A549 (cell line): ENCODE measurements around the gene RPL39L. TPM values are rescaled to one million over a fixed set of nuclear protein-coding genes. Genes with fewer than 3 reads are reported as not detected.

Experiments
- ATAC-seq, 2 experiments: fragments of 200-7000 bp in 1 of 2; fragments of >200 bp in 1 of 2; cut with Nextera tagmentation in 1 of 2; cut with Tn5 transposase in 1 of 2; 3 replicates each; pipeline versions ENCODE4 v1.8.0 to v1.9.1; 2018 to 2020; ENCODE audit warnings: mild to moderate bottlenecking in 1 of 2, moderate library complexity in 1 of 2
- CTCF ChIA-PET: fragments of 300-600 bp; sonication (Branson Sonifier 250); formaldehyde crosslinking; extraction: SDS; loops from one replicate; lab custom pipeline; 2021; ENCODE audit warnings: antibody characterized with exemption, inconsistent platforms; lab: Yijun Ruan, JAX
- POLR2A ChIA-PET: fragments of 350-600 bp; formaldehyde crosslinking; extraction: SDS; loops from one replicate; lab custom pipeline; 2021; ENCODE audit warnings: antibody characterized with exemption, inconsistent platforms; lab: Yijun Ruan, JAX
- DNase-seq, 2 experiments: peaks; one replicate each; pipeline versions ENCODE4 v3.0.0 to v3.0.0-alpha.2; 2011 to 2016; ENCODE audit warnings: low read depth in 1 of 2, low spot score in 1 of 2
- FAIRE-seq: peaks from 2 replicates; lab custom pipeline; 2011; peaks lifted over from hg19 to GRCh38; lab: Jason Lieb, UNC
- H3K27ac ChIP-seq, 2 experiments: fragments of >200 bp; sonication (Bioruptor Twin); formaldehyde crosslinking; 3 replicates each; pipeline ENCODE4 v1.5.1; 2016 to 2017
- H3K4me1 ChIP-seq: fragments of >200 bp; sonication (Bioruptor Twin); formaldehyde crosslinking; 3 replicates; pipeline ENCODE4 v1.6.1; 2016
- H3K4me2 ChIP-seq: fragments of >200 bp; sonication (Bioruptor Twin); formaldehyde crosslinking; 3 replicates; pipeline ENCODE4 v1.6.1; 2016
- H3K4me3 ChIP-seq: fragments of >200 bp; sonication (Bioruptor Twin); formaldehyde crosslinking; 3 replicates; pipeline ENCODE4 v1.5.1; 2016
- H3K9me3 ChIP-seq: fragments of >200 bp; sonication (Bioruptor Twin); formaldehyde crosslinking; 3 replicates; pipeline ENCODE4 v1.6.1; 2016
- ATOH8 ChIP-seq: fragments of 250-450 bp; sonication (Bioruptor Pico); IDR thresholded peaks from 2 replicates; pipeline ENCODE4 v1.5.0; 2020; ENCODE audit warnings: low read depth, mild to moderate bottlenecking, moderate library complexity
- CBX2 ChIP-seq: fragments of 200-600 bp; sonication (generic); IDR thresholded peaks from 2 replicates; pipeline ENCODE4 v1.6.1; 2016; ENCODE audit warnings: low read depth, mild to moderate bottlenecking, borderline replicate concordance
- CHD2 ChIP-seq: fragments of 150-350 bp; IDR thresholded peaks from 2 replicates; pipeline ENCODE4 v1.6.1; 2014; ENCODE audit warnings: low read length; ENCODE audit not compliant: partially characterized antibody
- CHD4 ChIP-seq: fragments of 200-600 bp; sonication (generic); IDR thresholded peaks from 2 replicates; pipeline ENCODE4 v1.6.1; 2016; ENCODE audit warnings: antibody characterized with exemption, mild to moderate bottlenecking, borderline replicate concordance
- EHF ChIP-seq: fragments of 250-450 bp; sonication (Bioruptor Pico); IDR thresholded peaks from 2 replicates; pipeline ENCODE4 v1.5.0; 2020; ENCODE audit warnings: mild to moderate bottlenecking
- EHMT2 ChIP-seq: fragments of 200-600 bp; sonication (generic); IDR thresholded peaks from 2 replicates; pipeline ENCODE4 v1.6.1; 2016; ENCODE audit warnings: antibody characterized with exemption, low read depth, mild to moderate bottlenecking, moderate library complexity
- EP300 ChIP-seq, 2 experiments: fragments of >200 bp; sonication (Bioruptor Twin); formaldehyde crosslinking; IDR thresholded peaks; 2 replicates in 1 of 2; 3 replicates in 1 of 2; pipeline ENCODE4 v1.6.1; 2016 to 2017
- ESRRA ChIP-seq: fragments of 150-350 bp; IDR thresholded peaks from 2 replicates; pipeline ENCODE4 v1.6.1; 2014; ENCODE audit warnings: mild to moderate bottlenecking, low read length, borderline replicate concordance
- FOSB ChIP-seq: fragments of 250-450 bp; sonication (Bioruptor Pico); IDR thresholded peaks from 2 replicates; pipeline ENCODE4 v1.5.0; 2020; ENCODE audit warnings: mild to moderate bottlenecking, moderate library complexity
- FOXS1 ChIP-seq: fragments of 250-450 bp; sonication (Bioruptor Pico); IDR thresholded peaks from 2 replicates; pipeline ENCODE4 v1.5.0; 2020; ENCODE audit warnings: mild to moderate bottlenecking, moderate library complexity
- GATA3 ChIP-seq: IDR thresholded peaks from 2 replicates; pipeline ENCODE4 v1.6.1; 2012; ENCODE audit warnings: borderline replicate concordance
- HDAC2 ChIP-seq: fragments of 200-600 bp; sonication (generic); IDR thresholded peaks from 2 replicates; pipeline ENCODE4 v1.6.1; 2016
- HOXA7 ChIP-seq: fragments of 250-450 bp; sonication (Bioruptor Pico); IDR thresholded peaks from 2 replicates; pipeline ENCODE4 v1.5.0; 2020; ENCODE audit warnings: mild to moderate bottlenecking, moderate library complexity
- HOXB5 ChIP-seq: fragments of 250-450 bp; sonication (Bioruptor Pico); IDR thresholded peaks from 2 replicates; pipeline ENCODE4 v1.5.0; 2020; ENCODE audit warnings: mild to moderate bottlenecking, moderate library complexity
- JUN ChIP-seq, 2 experiments: fragments of >200 bp; sonication (Bioruptor Twin); formaldehyde crosslinking; IDR thresholded peaks; 2 replicates in 1 of 2; 3 replicates in 1 of 2; pipeline ENCODE4 v1.6.1; 2016 to 2017
- JUNB ChIP-seq: fragments of >200 bp; sonication (Bioruptor Twin); formaldehyde crosslinking; IDR thresholded peaks from 2 replicates; pipeline ENCODE4 v1.6.1; 2016
- KDM5A ChIP-seq: fragments of 200-600 bp; sonication (generic); IDR thresholded peaks from 2 replicates; pipeline ENCODE4 v1.6.1; 2016; ENCODE audit warnings: antibody characterized with exemption, mild to moderate bottlenecking
- MAX ChIP-seq: IDR thresholded peaks from 2 replicates; pipeline ENCODE4 v1.6.1; 2012
- MYC ChIP-seq: IDR thresholded peaks from 2 replicates; pipeline ENCODE4 v1.6.1; 2012; ENCODE audit warnings: mild to moderate bottlenecking, inconsistent platforms, low read length, improper control_type of control experiment, borderline replicate concordance
- NFE2L2 ChIP-seq: fragments of 150-350 bp; conservative IDR thresholded peaks from 2 replicates; pipeline ENCODE4 v1.6.1; 2014; ENCODE audit warnings: low read length
- NPAS2 ChIP-seq: fragments of 250-450 bp; sonication (Bioruptor Pico); IDR thresholded peaks from 2 replicates; pipeline ENCODE4 v1.8.0; 2022; ENCODE audit warnings: mild to moderate bottlenecking, moderate library complexity, borderline replicate concordance
- NR3C1 ChIP-seq: fragments of >200 bp; sonication (Bioruptor Twin); formaldehyde crosslinking; IDR thresholded peaks from 3 replicates; pipeline ENCODE4 v1.6.1; 2017
- PBX3 ChIP-seq: IDR thresholded peaks from 2 replicates; pipeline ENCODE4 v1.6.1; 2012
- PHF8 ChIP-seq: fragments of 200-600 bp; sonication (generic); IDR thresholded peaks from 2 replicates; pipeline ENCODE4 v1.6.1; 2016; ENCODE audit warnings: low read depth, mild to moderate bottlenecking, antibody characterized with exemption, moderate library complexity, borderline replicate concordance
- POLR2AphosphoS2 ChIP-seq: conservative IDR thresholded peaks from 2 replicates; pipeline ENCODE4 v1.6.1; 2012; ENCODE audit warnings: low read length, improper control_type of control experiment, inconsistent platforms
- RCOR1 ChIP-seq: fragments of 150-350 bp; IDR thresholded peaks from 2 replicates; pipeline ENCODE4 v1.6.1; 2014; ENCODE audit warnings: antibody characterized with exemption, low read length, low read depth
- REST ChIP-seq: fragments of 200-600 bp; sonication (generic); IDR thresholded peaks from 2 replicates; pipeline ENCODE4 v1.6.1; 2016; ENCODE audit warnings: antibody characterized with exemption, mild to moderate bottlenecking, moderate library complexity
- RNF2 ChIP-seq: fragments of 200-600 bp; sonication (generic); IDR thresholded peaks from 2 replicates; pipeline ENCODE4 v1.6.1; 2016; ENCODE audit warnings: low read depth, mild to moderate bottlenecking, antibody characterized with exemption, moderate library complexity, borderline replicate concordance
- SMC3 ChIP-seq: fragments of >200 bp; sonication (Bioruptor Twin); formaldehyde crosslinking; IDR thresholded peaks from 3 replicates; pipeline ENCODE4 v1.6.1; 2018; ENCODE audit warnings: inconsistent platforms
- USF2 ChIP-seq: fragments of 450-650 bp; IDR thresholded peaks from 2 replicates; pipeline ENCODE4 v1.6.1; 2014; ENCODE audit warnings: antibody characterized with exemption
- ZC3H11A ChIP-seq: fragments of 450-650 bp; IDR thresholded peaks from 2 replicates; pipeline ENCODE4 v1.6.1; 2014; ENCODE audit warnings: antibody characterized with exemption, mild to moderate bottlenecking
- ZSCAN20 ChIP-seq: fragments of 250-450 bp; sonication (Bioruptor Pico); IDR thresholded peaks from 2 replicates; pipeline ENCODE4 v1.8.0; 2022; ENCODE audit warnings: mild to moderate bottlenecking, moderate library complexity
- WGBS: methylation state at CpG from one replicate; pipeline ENCODE4 v1.1.6; 2017; ENCODE audit errors: missing lambda C conversion rate; 5-methylcytosine and 5-hydroxymethylcytosine counted together
- polyA plus RNA-seq, 4 experiments: library from polyadenylated mRNA; depleted of rRNA in 3 of 4; stranded (reverse); fragments of >200 nt; fragmentation: RNase III in 1 of 4; extraction: RNeasy Plus Mini Kit Qiagen cat#74134 plus additional on column Dnase treatment in 1 of 4; gene quantifications; 2 replicates in 3 of 4; 3 replicates in 1 of 4; pipeline ENCODE4 v1.2.3, GENCODE V29; 2011 to 2017

Gene RPL39L
- polyA plus RNA-seq, 2 of the 4 experiments (the other 2 are of a cell fraction) = 54.2 to 56.4 TPM

- no peak for FAIRE-seq
- no peak overlapping the region for H3K27ac ChIP-seq
- no peak overlapping the region for H3K4me2 ChIP-seq
- TF ChIP-seq POLR2AphosphoS2 (no peak), REST (no peak), EHF (CRISPR knock-in tag) (no peak), CHD2 (no peak), NR3C1 (no peak), JUNB (no peak), KDM5A (no peak), RNF2 (no peak), NPAS2 (no peak), ATOH8 (CRISPR knock-in tag) (no peak), CBX2 (no peak), ZSCAN20 (no peak), FOSB (CRISPR knock-in tag) (no peak), RCOR1 (no peak), FOXS1 (CRISPR knock-in tag) (no peak), HDAC2 (no peak), EHMT2 (no peak)
- TF ChIP-seq, all 56 proteins: peak for 0
- ATAC-seq (no peak), DNase-seq (no peak)
- Histone ChIP-seq H3K4me3 (no peak overlapping the region), H3K9me3 (no peaks in the 10 kb centered on the region), H3K4me1 (no peaks in the 10 kb centered on the region)
- ChIA-PET CTCF (no interaction called here), POLR2A (no interaction called here)
- WGBS = 63% methylated on average over 6 of the region's 6 CpGs
These were observed 63.0 kb downstream of the RPL39L start for GRCh38 chr3:187076297-187076696.

- Histone ChIP-seq H3K4me1 (no peaks in the 10 kb centered on the region), H3K4me3 (no peak overlapping the region), H3K9me3 (no peaks in the 10 kb centered on the region), H3K4me2 (no peak overlapping the region), H3K27ac (no peak overlapping the region)
- FAIRE-seq = no peak
- no peak for DNase-seq
- ATAC-seq = no peak
- ChIA-PET POLR2A (no interaction called here), CTCF (interaction anchor here (0.8 to 1.4 kb wide), 4 partner anchors 9 to 65 kb away, joined by 3 read pairs; partner anchors contain the start of gene RPL39L)
- TF ChIP-seq ESRRA (no peak), ZC3H11A (no peak), NFE2L2 (no peak), EP300 (IDR thresholded peaks at IDR 0.05) (no peak), GATA3 (no peak), CHD4 (no peak), USF2 (no peak), MAX (no peak), SMC3 (no peak), REST (no peak), HOXA7 (CRISPR knock-in tag) (no peak), HOXB5 (CRISPR knock-in tag) (no peak), JUN (IDR thresholded peaks at IDR 0.05) (no peak), MYC (no peak), PBX3 (no peak), PHF8 (no peak), KDM5A (no peak)
These were observed 64.5 kb downstream of the RPL39L start for GRCh38 chr3:187074846-187075245.
